ENCODE results near the gene TUSC2.

The TUSC2 gene

GRCh38 chr3:50334339-50335075 is 6.5 kb upstream of the TUSC2 start:
- no peak for DNase-seq (ENCODE audit: low spot score)

DNA sequence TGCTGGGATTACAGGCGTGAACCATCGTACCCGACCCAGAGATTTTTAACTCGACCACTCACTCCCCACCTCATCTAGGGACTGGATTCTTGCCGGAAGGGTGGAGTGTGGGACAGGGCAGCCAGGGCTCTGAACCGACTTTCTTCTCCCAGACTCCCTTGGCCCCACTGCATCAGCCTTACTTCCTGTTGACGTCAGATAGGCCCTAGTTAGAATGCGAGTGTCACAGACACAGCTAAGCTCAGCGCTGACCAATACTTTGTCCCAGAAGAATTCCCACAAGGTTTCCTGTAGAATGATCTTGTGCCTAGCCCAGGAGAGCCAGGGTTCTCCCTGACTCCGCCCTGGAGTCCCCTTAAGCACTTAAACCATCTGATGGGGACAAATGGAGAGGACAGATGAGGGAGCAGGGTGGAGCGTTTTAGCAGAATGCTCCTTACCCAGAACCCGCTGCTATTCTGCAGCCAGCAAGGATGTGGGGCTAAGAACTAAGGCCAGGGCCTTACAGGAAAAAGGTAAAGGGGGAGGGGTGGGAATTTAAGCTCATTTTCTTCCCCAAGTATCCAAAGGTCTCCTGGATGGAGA is 5.8 kb upstream of the TUSC2 start:
- DNase-seq (ENCODE audit: low spot score), result no peak

DNA sequence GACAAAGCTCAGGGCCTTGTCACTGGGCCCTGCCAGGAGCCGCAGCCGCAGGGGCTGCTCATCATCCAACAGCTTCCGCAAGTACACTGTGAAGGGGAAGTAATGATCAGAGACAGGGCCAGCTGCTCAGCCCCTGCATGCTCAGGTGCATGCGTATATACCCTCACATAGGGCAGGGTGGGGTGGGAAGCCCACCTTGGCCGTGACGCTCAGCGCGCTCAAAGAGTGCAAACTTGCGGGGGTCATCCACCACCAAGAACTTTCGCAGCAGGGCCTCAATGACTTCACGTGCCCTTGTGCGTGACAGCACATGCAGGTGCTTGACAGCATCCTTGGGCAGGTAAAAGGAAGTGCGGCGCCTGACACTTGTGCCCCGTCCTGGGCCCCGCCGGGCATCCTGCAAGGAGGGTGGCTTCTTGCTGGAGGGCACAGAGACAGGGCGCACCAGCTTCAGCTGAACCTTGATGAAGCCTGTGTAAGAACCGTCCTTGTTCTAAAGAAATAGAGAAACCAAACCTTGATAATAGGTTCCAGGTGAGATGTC is 3.4 kb upstream of the TUSC2 start:
- DNase-seq (ENCODE audit: low spot score), result no peak

DNA sequence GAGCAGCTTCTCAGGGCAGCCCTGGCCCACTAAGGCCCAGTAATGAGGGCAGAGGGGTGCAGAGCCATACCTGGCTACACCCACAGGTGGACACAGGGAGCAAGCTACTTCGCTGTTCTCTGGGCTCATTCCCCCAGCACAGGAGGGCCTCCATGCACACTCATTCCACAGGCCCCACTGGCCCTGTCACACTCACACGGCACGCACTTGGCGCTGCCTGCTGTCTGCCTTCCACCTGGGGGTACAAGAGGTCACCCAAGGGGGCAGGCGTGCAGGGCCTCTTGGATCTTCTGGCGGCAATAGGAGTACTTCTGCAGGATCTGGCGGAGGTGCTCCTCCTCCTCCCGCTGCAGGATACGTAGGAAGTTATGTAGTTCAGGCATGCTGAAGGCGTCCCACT is 2.3 kb upstream of the TUSC2 start:
- no peak for DNase-seq (ENCODE audit: low spot score)

DNA sequence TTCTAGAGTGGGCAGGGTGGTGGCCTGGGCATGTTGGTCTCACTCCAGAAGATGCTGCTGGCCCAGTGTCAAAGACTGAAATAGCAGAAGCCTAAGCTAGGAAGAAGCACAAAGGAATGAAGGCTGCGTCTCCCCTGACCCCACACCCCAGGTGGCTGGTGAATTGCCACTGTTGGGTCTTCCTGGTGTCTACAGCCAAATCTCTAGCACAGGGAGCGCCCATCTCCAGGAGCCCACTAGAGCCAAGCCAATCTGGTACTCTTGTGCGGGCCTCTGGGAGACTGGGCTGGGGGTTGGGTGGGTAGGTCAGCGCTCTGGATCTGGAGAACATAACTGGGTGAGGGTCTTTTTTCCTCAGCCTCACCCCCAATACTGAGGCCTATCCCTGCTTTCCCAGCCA is 894 bp downstream of the TUSC2 start:
- DNase-seq (ENCODE audit: low spot score), result no peak

GRCh38 chr3:50326182-50326541 is 1.9 kb downstream of the TUSC2 start:
- DNase-seq (ENCODE audit: low spot score), result no peak

DNA sequence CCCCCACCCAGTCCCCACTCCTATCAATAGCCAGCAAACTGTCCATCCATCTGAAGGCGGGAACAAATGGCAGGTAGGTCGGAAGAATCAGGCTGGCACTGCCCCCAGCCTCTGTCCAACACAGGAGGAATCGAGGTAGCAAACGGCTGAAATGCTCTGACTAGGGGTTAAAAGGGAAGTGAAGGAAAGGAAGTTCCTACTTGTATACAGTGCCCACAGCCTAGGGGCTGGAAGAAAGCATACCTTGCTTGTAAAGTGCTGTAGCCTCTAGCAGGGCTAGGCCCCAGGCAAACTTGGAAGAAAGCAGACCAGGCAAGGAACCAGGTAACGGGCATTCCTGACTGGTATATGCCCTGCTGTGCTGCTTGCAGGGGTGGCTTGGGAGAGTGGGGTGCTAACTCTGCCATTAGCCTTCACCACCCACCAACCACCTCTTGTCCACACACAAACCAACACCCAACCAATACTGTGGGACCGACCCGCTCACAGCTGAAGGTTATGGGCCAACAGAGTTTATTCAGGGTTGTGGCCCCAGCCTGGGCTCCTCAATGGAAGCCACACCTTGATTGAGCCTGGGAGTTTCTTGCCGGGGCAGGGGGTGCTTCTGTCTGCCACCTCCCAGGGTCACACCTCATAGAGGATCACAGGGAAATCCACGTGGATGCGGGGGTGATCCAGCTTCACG is 2.4 kb downstream of the TUSC2 start:
- DNase-seq (ENCODE audit: low spot score), result no peak

- DNase-seq (ENCODE audit: low spot score), result peak; percentile 53
Measured at GRCh38 chr3:50325113-50325480, 2.9 kb downstream of the TUSC2 start.

DNA sequence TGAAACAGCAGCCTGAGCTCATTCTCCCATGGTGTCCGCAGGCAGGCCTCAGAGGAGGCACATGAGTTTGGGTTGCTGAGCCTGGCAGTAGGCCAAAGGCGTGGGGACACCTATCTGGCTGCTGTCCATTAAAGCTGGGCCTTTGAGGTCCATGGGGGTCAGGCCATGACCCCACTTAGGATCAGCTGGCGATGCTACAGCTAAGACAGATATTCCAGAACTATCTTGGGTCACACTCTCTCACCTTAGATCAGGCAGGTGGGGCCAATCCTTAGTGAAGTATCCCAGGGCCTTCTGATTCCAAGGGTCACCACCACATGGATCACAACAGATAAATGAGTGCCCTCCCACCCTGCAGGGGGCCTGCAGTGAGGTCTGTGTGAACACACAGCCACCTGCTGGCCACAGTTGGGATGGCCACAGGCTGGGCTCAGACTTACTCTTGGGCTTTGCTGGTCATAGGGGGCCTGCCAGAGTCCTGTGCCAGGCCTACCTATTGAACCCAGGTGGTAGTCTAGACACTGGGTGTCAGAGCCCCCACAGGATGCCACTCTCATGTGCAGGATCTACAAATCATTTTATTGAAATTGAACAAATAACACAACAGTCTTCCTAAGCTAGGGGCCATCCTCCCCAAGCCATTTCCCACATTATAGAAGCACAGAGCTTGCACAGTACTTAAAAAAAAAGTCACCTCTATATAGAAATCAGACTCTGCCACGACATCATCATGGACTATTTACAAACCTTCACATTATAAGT is 3.5 kb downstream of the TUSC2 start:
- DNase-seq (ENCODE audit: low spot score), result peak; percentile 80

GRCh38 chr3:50323614-50324199 is 4.3 kb downstream of the TUSC2 start:
- DNase-seq (ENCODE audit: low spot score), result no peak

DNA sequence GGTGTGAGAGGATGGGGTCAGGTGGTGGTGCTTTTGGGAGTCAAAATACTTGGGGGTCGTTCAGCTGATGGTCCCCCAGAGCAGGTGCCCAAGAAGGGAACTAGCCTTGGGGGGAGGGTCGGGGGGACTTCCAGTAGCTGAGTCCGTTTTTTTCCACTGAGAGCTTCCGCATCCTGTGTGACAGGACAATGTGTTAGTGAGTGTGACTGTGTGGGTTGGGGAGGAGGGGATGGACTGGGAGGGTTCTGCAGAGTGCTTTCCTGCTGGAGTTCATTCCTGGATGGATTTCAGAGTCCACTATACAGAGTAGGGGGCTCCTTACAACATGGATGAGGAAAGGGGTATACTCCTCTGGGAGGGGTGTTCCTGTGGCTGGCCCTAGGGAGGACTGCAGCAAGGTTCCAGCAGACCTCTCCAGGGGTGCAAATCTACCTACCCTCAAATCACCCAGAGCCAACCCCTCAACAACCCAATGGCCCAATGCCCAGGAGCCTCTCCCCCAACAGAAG is 4.9 kb downstream of the TUSC2 start:
- no peak for DNase-seq (ENCODE audit: low spot score)

GRCh38 chr3:50322386-50323091 is 5.5 kb downstream of the TUSC2 start, which contains the start of gene HYAL2:
TSS of gene HYAL2 (minus strand) at chr3:50322745. CDS start at chr3:50320489, 2,256 bp downstream.
- DNase-seq (ENCODE audit: low spot score), result no peak

- DNase-seq (ENCODE audit: low spot score), result no peak
Measured at GRCh38 chr3:50322115-50322385, 6.0 kb downstream of the TUSC2 start.

DNA sequence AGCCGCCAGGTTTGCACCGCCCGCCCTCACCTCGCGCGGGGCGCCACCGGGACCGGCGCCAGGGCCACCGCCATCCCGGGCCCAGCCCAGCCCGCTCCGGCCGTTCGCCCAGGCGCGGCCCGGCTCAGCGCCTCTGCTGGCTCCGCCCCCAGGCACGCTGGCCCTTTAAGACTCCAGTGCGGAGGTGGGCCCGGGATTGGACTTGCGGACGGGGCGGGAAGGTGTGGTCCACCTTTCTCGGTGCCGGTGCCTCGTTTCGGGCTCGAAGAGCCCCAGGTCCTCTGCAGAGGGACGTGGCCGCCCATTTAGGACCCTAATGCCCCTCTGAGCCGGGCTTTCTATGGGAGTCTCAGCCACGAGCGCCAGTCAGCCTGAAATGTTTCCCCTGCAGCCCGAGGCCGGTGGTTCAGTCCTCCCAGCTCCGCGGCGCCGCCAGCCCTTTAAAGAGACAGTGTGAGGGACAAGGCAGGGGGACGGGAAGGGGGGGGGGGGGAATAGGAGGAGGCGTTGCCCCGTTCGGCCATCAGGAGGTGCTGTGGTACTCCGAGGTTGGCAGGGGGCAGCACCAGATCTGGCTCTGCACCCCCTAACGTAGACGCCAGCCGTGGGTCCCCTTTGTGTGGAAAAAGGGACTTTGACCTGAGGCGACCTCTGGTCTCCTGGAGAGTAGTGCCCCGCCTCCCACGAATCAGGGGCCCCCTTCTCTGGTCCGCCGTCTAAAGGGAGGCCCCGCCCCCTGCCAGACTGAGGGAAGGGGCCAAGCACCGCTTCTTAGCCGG is 6.5 kb downstream of the TUSC2 start:
- peak; percentile 91 for DNase-seq (ENCODE audit: low spot score)

DNA sequence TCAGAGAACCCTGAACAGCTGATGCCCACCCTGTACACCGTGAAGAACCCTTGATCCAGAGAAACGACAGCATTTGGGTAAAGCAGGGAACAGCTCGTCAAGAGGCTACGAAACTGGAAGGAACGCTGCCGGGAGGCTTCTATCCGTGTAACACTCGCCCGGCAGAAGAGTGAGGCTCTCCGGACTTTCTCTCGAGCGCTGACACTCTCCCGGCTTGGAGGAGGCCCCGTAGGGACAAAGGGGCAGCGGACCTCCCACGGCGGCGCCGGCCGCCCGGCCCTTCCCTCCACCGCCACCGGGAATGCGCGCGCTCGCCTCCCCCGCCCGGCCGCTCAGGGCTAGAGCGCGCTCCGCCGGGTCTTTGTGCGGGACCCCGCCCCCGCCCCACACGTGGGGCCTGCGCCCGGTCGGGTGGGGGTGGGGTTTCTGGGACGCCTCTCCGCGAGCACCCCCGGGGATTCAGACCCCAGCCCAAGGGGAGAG is 7.1 kb downstream of the TUSC2 start:
- DNase-seq (ENCODE audit: low spot score), result no peak

DNA sequence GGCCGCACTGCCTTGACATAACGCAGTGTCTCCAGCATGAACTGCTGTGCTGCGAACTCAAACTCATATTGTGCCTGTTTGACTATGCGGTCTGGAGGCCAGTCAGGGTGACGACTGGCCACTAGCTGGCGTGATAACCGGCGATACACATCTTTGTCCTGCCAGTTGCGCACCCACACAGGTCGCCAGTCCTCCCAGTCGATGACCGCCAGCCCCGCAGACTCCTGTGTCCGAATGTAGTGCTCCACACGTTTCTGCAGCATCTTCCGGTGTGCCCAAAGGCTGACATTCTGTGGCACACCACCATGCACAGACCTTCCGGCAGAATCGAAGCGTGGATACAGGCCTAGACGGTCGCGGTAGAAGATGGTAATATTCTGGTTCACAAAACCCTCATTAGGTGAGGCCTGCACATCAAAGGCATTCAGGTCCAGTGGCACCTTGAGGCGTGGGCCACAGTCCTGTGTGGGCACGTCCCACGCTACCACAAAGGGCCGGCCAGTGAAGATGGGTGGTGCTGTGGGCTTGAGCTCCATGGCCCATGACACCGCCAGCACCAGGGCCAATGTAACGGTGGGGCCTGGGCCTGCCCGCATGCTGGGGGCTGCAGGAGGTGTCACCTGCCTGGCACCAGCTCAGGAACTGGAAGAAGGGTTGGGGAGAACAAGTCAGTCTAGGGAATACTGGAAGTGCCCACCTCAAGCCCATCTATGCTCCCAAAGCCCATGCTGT is 8.0 kb downstream of the TUSC2 start:
- no peak for DNase-seq (ENCODE audit: low spot score)

DNA sequence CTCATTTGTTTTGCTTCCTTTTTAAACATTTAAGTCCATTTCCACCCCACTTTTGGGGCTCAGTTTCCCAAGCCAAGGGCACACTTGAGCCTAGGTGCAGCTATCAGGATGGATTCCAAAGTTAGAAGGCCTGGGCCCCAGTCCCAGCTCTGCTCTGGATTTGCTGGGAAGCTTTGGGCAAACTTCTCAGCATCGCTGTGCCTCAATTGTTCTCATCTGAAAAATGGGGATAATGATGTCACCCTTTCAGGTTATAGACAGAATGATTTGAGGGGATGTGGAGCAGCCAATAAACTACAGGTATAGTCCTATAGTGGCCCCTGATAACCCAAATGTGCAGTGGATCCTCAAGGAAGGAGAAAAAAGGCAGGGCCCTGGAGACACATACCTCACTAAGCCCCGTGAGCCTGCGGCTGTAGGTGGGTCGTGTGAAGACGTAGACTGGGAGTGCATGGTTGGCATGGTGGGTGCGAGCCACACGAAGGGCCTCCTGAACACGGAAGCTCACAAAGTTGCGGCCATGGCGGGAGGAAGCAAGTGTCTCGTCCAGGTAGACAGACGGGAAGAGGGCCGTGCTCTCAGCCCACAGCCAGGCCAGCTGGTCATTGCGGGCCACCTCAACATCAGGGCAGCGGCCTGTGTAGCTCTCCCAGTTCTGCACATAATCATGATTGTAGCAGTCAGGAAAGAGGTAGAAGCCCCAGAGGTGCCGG is 8.7 kb downstream of the TUSC2 start:
- DNase-seq (ENCODE audit: low spot score), result no peak

- DNase-seq (ENCODE audit: low spot score), result no peak
Measured at GRCh38 chr3:50318615-50319014, 9.4 kb downstream of the TUSC2 start.

- DNase-seq (ENCODE audit: low spot score), result no peak
Measured at GRCh38 chr3:50318163-50318562, 9.9 kb downstream of the TUSC2 start.

Data from hematopoietic multipotent progenitor cell treated with erythropoietin and hydrocortisone succinate and interleukin-3 and kit ligand, for 17 days (in vitro differentiated cells).